ENCODE measurements around the gene ZBED1.

ZBED1 gene

DNA sequence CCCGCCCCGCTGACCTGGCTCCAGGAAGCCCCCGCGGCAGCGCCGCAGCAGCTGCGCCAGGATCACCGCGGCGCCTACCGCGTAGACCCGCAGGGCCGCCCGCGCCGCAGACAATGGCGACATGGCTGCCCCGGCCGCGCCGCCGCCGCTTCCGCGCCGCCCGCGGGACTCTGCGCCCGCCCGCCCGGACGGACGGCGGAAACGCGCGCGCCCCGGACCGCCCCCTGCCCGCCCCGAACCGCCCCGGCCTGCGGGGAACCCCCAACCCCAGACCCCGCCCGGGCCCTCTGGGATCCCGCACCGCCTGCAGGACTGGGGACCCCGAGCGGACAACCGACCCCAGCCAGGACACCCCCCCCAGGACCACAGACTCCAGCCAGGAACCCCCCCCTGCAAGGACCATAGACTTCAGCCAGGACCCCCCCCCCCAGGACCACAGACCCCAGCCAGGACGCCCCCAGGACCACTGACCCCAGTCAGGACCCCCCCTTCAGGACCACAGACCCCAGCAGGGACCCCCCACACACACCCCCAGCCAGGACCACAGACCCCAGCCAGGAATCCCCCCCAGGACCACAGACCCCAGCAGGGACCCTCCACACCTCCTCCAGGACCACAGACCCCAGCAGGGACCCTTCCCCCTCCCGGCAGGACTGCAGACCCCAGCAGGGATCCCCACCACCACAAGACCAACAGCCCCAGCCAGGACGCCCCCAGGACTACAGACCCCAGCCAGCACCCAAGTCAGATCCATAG is at the start of gene ZBED1, which contains the start of gene DHRSX:
Gene ZBED1, minus strand, starts transcription at position 174 of the 756 bp plus-strand sequence. CDS start 10,257 bp downstream, outside the sequence.
Gene DHRSX, minus strand, starts transcription at position 174 of the 756 bp plus-strand sequence. Its CDS starts 51 bp downstream, at position 123.
- Mint-ChIP-seq H3K4me3 (peak within 1 kb of the TSS; percentile 85 to 89 (median 85)), H3K27ac (peak within 1 kb of the TSS; percentile 95 to 98 (median 98)), H3K36me3 (ENCODE audit: low read depth) (peaks cover 8% of the 10 kb centered on the region), H3K9me3 (no peaks in the 10 kb centered on the region), H3K4me1 (peaks cover 21% of the 10 kb centered on the region), H3K27me3 (ENCODE audit: low read depth) (peaks cover 5% of the 10 kb centered on the region)
- TF ChIP-seq, protein P1, sequence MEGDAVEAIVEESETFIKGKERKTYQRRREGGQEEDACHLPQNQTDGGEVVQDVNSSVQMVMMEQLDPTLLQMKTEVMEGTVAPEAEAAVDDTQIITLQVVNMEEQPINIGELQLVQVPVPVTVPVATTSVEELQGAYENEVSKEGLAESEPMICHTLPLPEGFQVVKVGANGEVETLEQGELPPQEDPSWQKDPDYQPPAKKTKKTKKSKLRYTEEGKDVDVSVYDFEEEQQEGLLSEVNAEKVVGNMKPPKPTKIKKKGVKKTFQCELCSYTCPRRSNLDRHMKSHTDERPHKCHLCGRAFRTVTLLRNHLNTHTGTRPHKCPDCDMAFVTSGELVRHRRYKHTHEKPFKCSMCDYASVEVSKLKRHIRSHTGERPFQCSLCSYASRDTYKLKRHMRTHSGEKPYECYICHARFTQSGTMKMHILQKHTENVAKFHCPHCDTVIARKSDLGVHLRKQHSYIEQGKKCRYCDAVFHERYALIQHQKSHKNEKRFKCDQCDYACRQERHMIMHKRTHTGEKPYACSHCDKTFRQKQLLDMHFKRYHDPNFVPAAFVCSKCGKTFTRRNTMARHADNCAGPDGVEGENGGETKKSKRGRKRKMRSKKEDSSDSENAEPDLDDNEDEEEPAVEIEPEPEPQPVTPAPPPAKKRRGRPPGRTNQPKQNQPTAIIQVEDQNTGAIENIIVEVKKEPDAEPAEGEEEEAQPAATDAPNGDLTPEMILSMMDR (IDR thresholded peaks at IDR 0.05; ENCODE audit: unreplicated experiment in 3 of 3) = no peak

DNA sequence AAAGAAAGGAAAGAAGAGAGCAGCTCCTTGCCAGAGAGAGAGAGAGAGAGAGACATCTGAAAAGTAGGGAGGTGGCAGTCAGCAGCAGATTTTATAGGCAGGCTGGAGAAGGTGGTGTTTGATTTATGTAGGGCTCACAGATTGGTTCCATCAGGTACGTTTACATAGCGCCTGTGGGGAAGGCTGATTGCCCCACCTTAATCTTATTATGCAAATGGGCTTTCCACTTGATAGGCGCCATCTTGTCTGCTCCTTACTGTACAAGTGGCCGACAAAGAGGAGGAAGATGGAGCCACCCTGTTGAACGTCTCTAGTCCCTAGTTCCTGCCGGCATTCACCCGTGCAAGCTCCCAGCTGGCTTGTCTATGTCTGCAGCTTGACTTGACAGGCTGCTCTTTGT is 49.1 kb upstream of the ZBED1 start:
- TF ChIP-seq, protein P1 (IDR thresholded peaks at IDR 0.05; ENCODE audit: unreplicated experiment in 3 of 3) = no peak
- H3K36me3 Mint-ChIP-seq (ENCODE audit: low read depth) = no peaks in the 10 kb centered on the region
- H3K9me3 Mint-ChIP-seq = peaks cover 12% of the 10 kb centered on the region
- peak overlapping the region; percentile 40 to 59 (median 44) for H3K27ac Mint-ChIP-seq
- peaks cover 32% of the 10 kb centered on the region for H3K4me1 Mint-ChIP-seq
- H3K4me3 Mint-ChIP-seq = no peak overlapping the region
- H3K27me3 Mint-ChIP-seq (ENCODE audit: low read depth) = peaks cover 7% of the 10 kb centered on the region

DNA sequence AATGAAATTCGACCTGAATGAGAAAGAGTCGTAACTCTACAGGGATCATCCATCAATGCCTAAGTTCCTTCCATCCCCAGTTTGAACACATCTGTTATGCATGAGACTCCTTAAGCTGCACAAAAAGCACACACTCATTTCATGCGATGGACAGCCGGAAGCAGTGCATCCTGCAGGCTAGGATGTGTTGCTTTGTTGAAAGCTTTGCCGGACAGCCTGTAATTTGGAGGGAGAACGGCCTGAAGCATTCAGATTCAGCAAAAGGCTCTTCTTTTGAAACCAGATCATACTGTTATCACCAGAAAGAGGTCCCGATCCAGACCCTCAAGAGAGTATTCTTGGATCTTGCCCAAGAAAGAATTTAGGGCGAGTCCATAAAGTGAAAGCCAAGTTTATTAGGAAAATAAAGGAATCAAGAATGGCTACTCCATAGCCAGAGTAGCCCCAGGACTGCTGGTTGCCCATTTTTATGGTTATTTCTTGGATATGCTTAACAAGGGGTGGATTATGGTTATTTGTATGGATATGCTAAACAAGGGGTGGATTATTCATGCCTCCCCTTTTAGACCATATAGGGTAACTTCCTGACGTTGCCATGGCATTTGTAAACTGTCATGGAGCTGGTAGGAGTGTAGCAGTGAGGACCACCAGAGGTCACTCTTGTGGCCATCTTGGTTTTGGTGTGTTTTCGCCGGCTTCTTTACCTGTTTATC is 48.1 kb upstream of the ZBED1 start:
- no peak overlapping the region for H3K4me3 Mint-ChIP-seq
- no peaks in the 10 kb centered on the region for H3K36me3 Mint-ChIP-seq (ENCODE audit: low read depth)
- H3K9me3 Mint-ChIP-seq = peaks cover 10% of the 10 kb centered on the region
- TF ChIP-seq, protein P1 (IDR thresholded peaks at IDR 0.05; ENCODE audit: unreplicated experiment in 3 of 3) = peak in 1 of 3 experiments; percentile 19
- H3K27ac Mint-ChIP-seq = peak overlapping the region; percentile 30 to 59 (median 58)
- peaks cover 32% of the 10 kb centered on the region for H3K4me1 Mint-ChIP-seq
- peaks cover 7% of the 10 kb centered on the region for H3K27me3 Mint-ChIP-seq (ENCODE audit: low read depth)

DNA sequence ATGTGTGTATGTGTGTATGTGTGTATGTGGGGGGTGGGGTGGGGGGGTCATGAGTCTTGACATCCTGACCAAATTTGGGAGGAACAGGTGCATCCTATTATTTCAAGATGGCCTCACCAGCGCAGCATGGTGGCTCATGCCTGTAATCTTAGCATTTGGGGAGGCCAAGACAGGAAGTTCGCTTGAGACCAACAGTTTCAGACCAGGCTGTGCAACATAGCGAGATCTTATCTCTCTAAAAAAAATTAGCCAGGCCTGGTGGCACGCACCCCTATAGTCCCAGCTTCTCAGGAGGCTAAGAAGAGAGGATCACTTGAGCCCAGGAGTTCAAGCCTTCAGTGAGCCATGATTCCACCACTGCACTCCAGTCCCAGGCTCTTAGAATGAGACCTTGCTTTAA is 47.0 kb upstream of the ZBED1 start:
- H3K9me3 Mint-ChIP-seq = peaks cover 10% of the 10 kb centered on the region
- H3K4me1 Mint-ChIP-seq = peaks cover 30% of the 10 kb centered on the region
- no peaks in the 10 kb centered on the region for H3K36me3 Mint-ChIP-seq (ENCODE audit: low read depth)
- H3K27ac Mint-ChIP-seq = no peak overlapping the region
- no peak overlapping the region for H3K4me3 Mint-ChIP-seq
- TF ChIP-seq, protein P1 (IDR thresholded peaks at IDR 0.05; ENCODE audit: unreplicated experiment in 3 of 3) = no peak
- peaks cover 7% of the 10 kb centered on the region for H3K27me3 Mint-ChIP-seq (ENCODE audit: low read depth)

DNA sequence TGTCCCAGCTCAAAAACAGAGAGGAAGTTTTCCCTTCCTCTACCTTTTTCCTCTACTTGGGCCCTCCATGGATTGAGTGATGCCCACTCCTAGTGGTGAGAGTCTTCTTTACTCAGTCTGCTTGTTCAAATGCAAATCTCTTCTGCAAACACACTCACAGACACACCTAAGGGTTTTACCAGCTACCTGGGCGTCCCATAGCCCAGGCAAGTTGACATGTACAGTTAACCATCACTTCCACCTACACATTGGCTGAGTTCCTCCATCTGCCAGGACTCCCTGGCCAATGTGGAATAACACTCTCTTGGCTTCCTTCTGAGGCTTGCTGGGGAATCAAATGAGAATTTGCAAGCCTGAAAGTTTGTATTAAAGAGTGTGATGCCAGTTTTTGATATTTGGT is 45.7 kb upstream of the ZBED1 start:
- H3K4me3 Mint-ChIP-seq = no peak overlapping the region
- peaks cover 10% of the 10 kb centered on the region for H3K9me3 Mint-ChIP-seq
- TF ChIP-seq, protein P1 (IDR thresholded peaks at IDR 0.05; ENCODE audit: unreplicated experiment in 3 of 3) = no peak
- peaks cover 7% of the 10 kb centered on the region for H3K27me3 Mint-ChIP-seq (ENCODE audit: low read depth)
- no peak overlapping the region for H3K27ac Mint-ChIP-seq
- no peaks in the 10 kb centered on the region for H3K36me3 Mint-ChIP-seq (ENCODE audit: low read depth)
- peaks cover 26% of the 10 kb centered on the region for H3K4me1 Mint-ChIP-seq
